K562 treated with DMSO at 1 percent for 48 hours (cell line): ENCODE data around the gene WDR36. TPM values are rescaled to one million over a fixed set of nuclear protein-coding genes. Genes with fewer than 3 reads are reported as not detected.

Experiments used
- total RNA-seq: library from RNA; unstranded; fragments of 300-600 nt; gene quantifications from 2 replicates; pipeline ENCODE4 v1.2.3, GENCODE V29; 2022; ENCODE audit warnings: low replicate concordance; ENCODE audit errors: extremely low read depth

The WDR36 gene
- total RNA-seq, result not detected in 2 replicates

DNA sequence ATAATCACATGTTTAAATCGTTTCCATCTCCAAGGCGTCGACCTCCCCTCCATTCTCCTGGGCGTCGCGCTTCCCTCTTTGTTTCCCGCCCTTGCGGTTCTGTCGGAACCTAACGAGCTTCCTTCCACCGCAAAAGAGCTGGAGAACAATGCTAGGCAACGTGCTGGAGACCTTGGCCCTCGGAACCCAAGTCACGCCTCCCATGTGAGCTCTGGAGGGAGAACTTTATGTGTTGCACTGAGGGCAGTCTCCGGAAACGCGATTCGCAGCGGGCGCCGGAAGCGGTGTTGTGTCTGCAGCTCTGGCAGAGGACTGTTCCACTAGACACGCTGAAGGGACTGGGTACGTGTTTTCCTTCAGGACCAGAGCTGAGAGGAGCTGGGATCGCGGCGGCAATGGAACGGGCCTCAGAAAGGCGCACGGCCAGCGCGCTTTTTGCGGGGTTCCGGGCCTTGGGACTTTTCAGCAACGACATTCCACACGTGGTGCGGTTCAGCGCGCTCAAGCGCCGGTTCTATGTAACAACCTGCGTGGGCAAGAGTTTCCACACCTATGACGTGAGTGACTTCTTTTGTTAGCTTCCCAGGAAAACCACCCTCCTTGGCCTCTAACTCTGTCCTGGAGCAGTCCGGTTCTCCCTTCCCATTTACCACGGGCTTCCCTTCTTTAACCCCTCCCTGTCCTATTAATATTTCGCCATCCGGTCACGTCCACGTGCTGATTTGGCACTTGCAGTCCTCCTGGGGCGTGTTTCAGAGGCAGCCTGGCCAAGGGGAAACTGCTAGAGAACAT is at the start of gene WDR36:
TSS of gene WDR36 (plus strand) at position 287 of the 792 bp plus-strand sequence. CDS start at position 396, 109 bp downstream.

DNA sequence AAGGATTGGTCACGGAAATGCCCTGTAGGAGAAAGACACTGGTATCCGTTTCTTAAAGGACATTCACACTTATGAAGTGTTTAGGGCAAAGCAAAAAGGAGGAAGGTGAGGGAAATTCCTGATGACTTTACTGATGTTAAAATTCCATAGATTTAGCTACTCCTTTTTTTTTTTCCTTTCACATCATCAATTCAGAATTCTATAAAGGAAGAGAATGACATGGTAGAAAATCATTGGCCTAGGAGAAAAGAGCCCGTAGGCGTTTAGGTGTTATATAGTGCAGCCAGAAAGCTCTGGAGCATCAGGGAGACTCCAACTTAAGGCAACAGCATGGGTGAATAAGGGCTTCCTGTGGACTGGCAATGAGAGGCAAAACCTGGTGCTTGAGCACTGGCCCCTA is 20.7 kb upstream of the WDR36 start, which contains the start of gene TSLP:
TSS of gene TSLP (plus strand) at position 301 of the 400 bp plus-strand sequence. CDS start 178 bp downstream, outside the sequence.

Other genes starting within 250 kb of the WDR36 start
- gene TSLP, start 20.6 kb upstream of the WDR36 start, total RNA-seq, result not detected in 2 replicates
- not detected in 2 replicates for gene CAMK4, start 132.0 kb downstream of the WDR36 start, total RNA-seq